IMR-90 (cell line): ENCODE data around the gene SDK1. TPM values are rescaled to one million over a fixed set of nuclear protein-coding genes. Genes with fewer than 3 reads are reported as not detected.

Experiments
- ATAC-seq: fragments of 200-7000 bp; cut with Tn5 transposase; 2 replicates; pipeline ENCODE4 v1.9.1; 2020; ENCODE audit warnings: low read depth, mild to moderate bottlenecking, moderate library complexity
- BruUV-seq: library from RNA; stranded (reverse); fragments of 400-500 nt; replicated peaks from 2 replicates; lab custom pipeline; 2021; lab: Mats Ljungman, UMichigan
- CTCF ChIA-PET: fragments of 300-600 bp; formaldehyde crosslinking; extraction: SDS; loops from one replicate; lab custom pipeline; 2021; ENCODE audit warnings: antibody characterized with exemption; lab: Yijun Ruan, JAX
- POLR2A ChIA-PET: fragments of 300-600 bp; sonication (Branson Sonifier 250); formaldehyde crosslinking; loops from one replicate; lab custom pipeline; 2022; ENCODE audit warnings: antibody characterized with exemption; ENCODE audit not compliant: unreplicated experiment; lab: Charles Lee
- DNase-seq: peaks from one replicate; pipeline ENCODE4 v3.0.0; 2013
- H2AFZ ChIP-seq: replicated peaks from 2 replicates; pipeline ENCODE3; 2013; ENCODE audit warnings: low read length, mild to moderate bottlenecking; ENCODE audit not compliant: poor library complexity
- H2AK5ac ChIP-seq: 2 replicates; pipeline ENCODE4 v1.6.1; 2013; ENCODE audit warnings: low read depth, low read length, inconsistent platforms
- H2AK9ac ChIP-seq: replicated peaks from 2 replicates; pipeline ENCODE3; 2013; ENCODE audit warnings: mild to moderate bottlenecking, low read depth, low read length, moderate library complexity; ENCODE audit not compliant: poor library complexity
- H2BK120ac ChIP-seq: 2 replicates; pipeline ENCODE4 v1.6.1; 2013; ENCODE audit warnings: low read depth, low read length, inconsistent platforms
- H2BK15ac ChIP-seq: 3 replicates; pipeline ENCODE4 v1.6.1; 2013; ENCODE audit warnings: low read depth, low read length, inconsistent platforms
- H2BK20ac ChIP-seq: 2 replicates; pipeline ENCODE4 v1.6.1; 2013; ENCODE audit warnings: low read depth, mild to moderate bottlenecking, inconsistent platforms, low read length, moderate library complexity
- H2BK5ac ChIP-seq: 2 replicates; pipeline ENCODE4 v1.6.1; 2013; ENCODE audit warnings: mild to moderate bottlenecking, low read depth, low read length, inconsistent platforms; ENCODE audit not compliant: poor library complexity, severe bottlenecking
- H3K14ac ChIP-seq: replicated peaks from 2 replicates; pipeline ENCODE4 v1.6.1; 2013; ENCODE audit warnings: low read depth, low read length, inconsistent platforms
- H3K18ac ChIP-seq: 2 replicates; pipeline ENCODE4 v1.6.1; 2013; ENCODE audit warnings: low read depth, low read length, control low read depth
- H3K23ac ChIP-seq: 2 replicates; pipeline ENCODE4 v1.6.1; 2013; ENCODE audit warnings: low read depth, low read length, inconsistent platforms
- H3K27ac ChIP-seq: 2 replicates; pipeline ENCODE4 v1.5.1; 2013; ENCODE audit warnings: mild to moderate bottlenecking, control low read depth, low read length; ENCODE audit not compliant: insufficient read depth
- H3K27me3 ChIP-seq: 2 replicates; pipeline ENCODE4 v1.6.1; 2013; ENCODE audit warnings: low read length; ENCODE audit not compliant: control insufficient read depth, insufficient read depth
- H3K36me3 ChIP-seq: 2 replicates; pipeline ENCODE4 v1.6.1; 2013; ENCODE audit warnings: low read length, mixed read lengths; ENCODE audit not compliant: control insufficient read depth, insufficient read depth
- H3K4ac ChIP-seq: 2 replicates; pipeline ENCODE4 v1.6.1; 2013; ENCODE audit warnings: low read depth, low read length, inconsistent platforms
- H3K4me1 ChIP-seq: 2 replicates; pipeline ENCODE4 v1.6.1; 2013; ENCODE audit warnings: low read length, mixed read lengths; ENCODE audit not compliant: control insufficient read depth, insufficient read depth
- H3K4me2 ChIP-seq: 2 replicates; pipeline ENCODE4 v1.6.1; 2013; ENCODE audit warnings: low read depth, mild to moderate bottlenecking, control low read depth, low read length, moderate library complexity
- H3K4me3 ChIP-seq: 2 replicates; pipeline ENCODE4 v1.5.1; 2013; ENCODE audit warnings: low read depth, mild to moderate bottlenecking, control low read depth, low read length, moderate library complexity; ENCODE audit not compliant: insufficient read depth
- H3K56ac ChIP-seq: 2 replicates; pipeline ENCODE4 v1.6.1; 2013; ENCODE audit warnings: low read length, inconsistent platforms; ENCODE audit not compliant: insufficient read depth; ENCODE audit errors: extremely low read depth
- H3K79me1 ChIP-seq, 2 experiments: 2 replicates each; pipeline ENCODE4 v1.6.1; 2013; ENCODE audit warnings: low read length in 2 of 2, inconsistent platforms in 1 of 2, low read depth in 1 of 2
- H3K9ac ChIP-seq: 2 replicates; pipeline ENCODE4 v1.6.1; 2013; ENCODE audit warnings: low read depth, low read length, control low read depth
- H3K9me1 ChIP-seq: 2 replicates; pipeline ENCODE4 v1.6.1; 2013; ENCODE audit warnings: low read length, inconsistent platforms; ENCODE audit not compliant: insufficient read depth
- H3K9me3 ChIP-seq: 2 replicates; pipeline ENCODE4 v1.6.1; 2013; ENCODE audit warnings: low read length; ENCODE audit not compliant: control insufficient read depth, insufficient read depth
- H4K20me1 ChIP-seq: 2 replicates; pipeline ENCODE4 v1.6.1; 2013; ENCODE audit warnings: low read length, inconsistent platforms; ENCODE audit not compliant: insufficient read depth
- H4K5ac ChIP-seq: 2 replicates; pipeline ENCODE4 v1.6.1; 2013; ENCODE audit warnings: mild to moderate bottlenecking, low read depth, low read length, control low read depth
- H4K8ac ChIP-seq, 2 experiments: 2 replicates each; pipeline ENCODE4 v1.6.1; 2013; ENCODE audit warnings: low read depth in 2 of 2, low read length in 2 of 2, control low read depth in 1 of 2, inconsistent platforms in 1 of 2
- H4K91ac ChIP-seq: 2 replicates; pipeline ENCODE4 v1.6.1; 2013; ENCODE audit warnings: low read depth, low read length, inconsistent platforms; ENCODE audit not compliant: insufficient read depth
- CTCF ChIP-seq: conservative IDR thresholded peaks from 2 replicates; pipeline ENCODE4 v1.5.1; 2012; ENCODE audit warnings: mild to moderate bottlenecking, low read depth, low read length, improper control_type of control experiment
- ELK1 ChIP-seq: fragments of 150-350 bp; IDR thresholded peaks from 2 replicates; pipeline ENCODE4 v1.6.1; 2016; ENCODE audit warnings: low read depth, mild to moderate bottlenecking, low read length, moderate library complexity, borderline replicate concordance
- FOS ChIP-seq: fragments of 150-350 bp; IDR thresholded peaks from 2 replicates; pipeline ENCODE4 v1.6.1; 2016; ENCODE audit warnings: low read depth, low read length
- MAFK ChIP-seq: IDR thresholded peaks from 2 replicates; pipeline ENCODE4 v1.6.1; 2012; ENCODE audit warnings: low read depth, low read length, improper control_type of control experiment
- MAZ ChIP-seq: IDR thresholded peaks from 2 replicates; pipeline ENCODE4 v1.6.1; 2012; ENCODE audit warnings: low read depth, mild to moderate bottlenecking, low read length, improper control_type of control experiment, moderate library complexity, borderline replicate concordance
- MXI1 ChIP-seq: IDR thresholded peaks from 2 replicates; pipeline ENCODE4 v1.6.1; 2012; ENCODE audit warnings: low read depth, mild to moderate bottlenecking, low read length, moderate library complexity, borderline replicate concordance
- POLR2A ChIP-seq: IDR thresholded peaks from 2 replicates; pipeline ENCODE4 v1.6.1; 2012; ENCODE audit warnings: mild to moderate bottlenecking, low read depth, low read length
- RFX5 ChIP-seq: IDR thresholded peaks from 2 replicates; pipeline ENCODE4 v1.8.0; 2012; ENCODE audit warnings: low read depth, mild to moderate bottlenecking, low read length, moderate library complexity
- SMC3 ChIP-seq: fragments of 150-350 bp; IDR thresholded peaks from 2 replicates; pipeline ENCODE4 v1.6.1; 2016; ENCODE audit warnings: low read depth, mild to moderate bottlenecking, antibody characterized with exemption, low read length, moderate library complexity
- USF2 ChIP-seq: fragments of 150-350 bp; IDR thresholded peaks from 2 replicates; pipeline ENCODE4 v1.6.1; 2017; ENCODE audit warnings: mild to moderate bottlenecking, antibody characterized with exemption, low read length, low read depth
- WGBS, 2 experiments: methylation state at CpG; one replicate each; pipeline versions ENCODE4 v1.1.5 to v1.1.7; 2013; ENCODE audit warnings: missing lambda C conversion rate in 2 of 2; ENCODE audit not compliant: insufficient read length in 1 of 2; ENCODE audit errors: extremely low coverage in 2 of 2; 5-methylcytosine and 5-hydroxymethylcytosine counted together
- dilution Hi-C: fragments of 300-500 bp; cut with HindIII; formaldehyde crosslinking; loops from one replicate; pipeline ENCODE4 v1.14.3; 2018; ENCODE audit warnings: low sequenced_read_pairs; ENCODE audit not compliant: unreplicated experiment
- in situ Hi-C: fragments of 300-500 bp; cut with MboI; formaldehyde crosslinking; loops from 3 replicates; pipeline ENCODE4 v1.14.3; 2019; ENCODE audit warnings: low sequenced_read_pairs, inconsistent platforms, mixed read lengths
- intact Hi-C: fragments of 100-400 bp; cut with micrococcal nuclease; formaldehyde crosslinking; loops from 2 replicates; pipeline ENCODE4 v1.10.0; 2022
- polyA plus RNA-seq, 3 experiments: library from polyadenylated mRNA; depleted of rRNA; stranded (reverse); fragments of >200 nt; gene quantifications; 2 replicates each; pipeline ENCODE4 v1.2.3, GENCODE V29; 2012; ENCODE audit warnings: low replicate concordance in 1 of 3
- total RNA-seq: library from RNA; depleted of rRNA; stranded (reverse); fragments of >200 nt; gene quantifications from 2 replicates; pipeline ENCODE4 v1.2.3, GENCODE V29; 2012

Gene SDK1
- total and polyA plus RNA-seq, 2 of the 4 experiments (the other 2 are of a cell fraction), result 1.5 to 1.6 TPM

- Histone ChIP-seq H3K4me1 (no peaks in the 10 kb centered on the region), H3K4me3 (no peak overlapping the region), H2AFZ (no peak overlapping the region), H3K4ac (no peak overlapping the region), H2BK120ac (no peak overlapping the region), H3K4me2 (no peak overlapping the region), H3K27me3 (no peaks in the 10 kb centered on the region), H3K14ac (no peak overlapping the region), H3K36me3 (no peaks in the 10 kb centered on the region), H4K91ac (no peak overlapping the region), H4K8ac (no peak overlapping the region), H3K79me1 (no peaks in the 10 kb centered on the region), H2AK5ac (no peak overlapping the region), H4K20me1 (no peaks in the 10 kb centered on the region), H3K9ac (no peak overlapping the region), H3K27ac (no peak overlapping the region), H3K9me1 (no peaks in the 10 kb centered on the region), H2BK5ac (no peak overlapping the region), H2BK15ac (no peak overlapping the region), H3K23ac (no peak overlapping the region), H2BK20ac (no peak overlapping the region), H3K18ac (no peak overlapping the region), H3K9me3 (peaks cover 15% of the 10 kb centered on the region), H2AK9ac (no peak overlapping the region), H4K5ac (no peak overlapping the region), H3K56ac (no peak overlapping the region)
- in situ Hi-C loops (no loop called here), dilution Hi-C loops (no loop called here), intact Hi-C loops (no loop called here)
- ChIA-PET CTCF (no interaction called here), POLR2A (no interaction called here)
- no peak for DNase-seq
- TF ChIP-seq USF2 (no peak), FOS (no peak), CTCF (no peak), RFX5 (no peak), MAZ (no peak), SMC3 (no peak), MAFK (no peak), POLR2A (no peak), ELK1 (no peak), MXI1 (no peak)
- no peak for ATAC-seq
- BruUV-seq, result no TSS peak
- WGBS, 2 experiments, result 90% methylated on average over 13 of the region's 14 CpGs; no CpG with 5 or more reads in 1 of the 2 experiments
Observed at GRCh38 chr7:4099651-4100050, 798.6 kb downstream of the SDK1 start.
